Colon (tissue), 2 donors: Measurements from ENCODE around the gene SCYGR1.
"Not testable (repeated sequence)": the region's sequence is repeated elsewhere in the genome, so short reads cannot be mapped to it uniquely, and the experiment has no call there.

Source experiments
- FAIRE-seq: peaks from 2 replicates; lab custom pipeline; 2012; peaks lifted over from hg19 to GRCh38; lab: Jason Lieb, UNC
- donor health status: control.
- donor health status: control.

SCYGR1 gene

DNA sequence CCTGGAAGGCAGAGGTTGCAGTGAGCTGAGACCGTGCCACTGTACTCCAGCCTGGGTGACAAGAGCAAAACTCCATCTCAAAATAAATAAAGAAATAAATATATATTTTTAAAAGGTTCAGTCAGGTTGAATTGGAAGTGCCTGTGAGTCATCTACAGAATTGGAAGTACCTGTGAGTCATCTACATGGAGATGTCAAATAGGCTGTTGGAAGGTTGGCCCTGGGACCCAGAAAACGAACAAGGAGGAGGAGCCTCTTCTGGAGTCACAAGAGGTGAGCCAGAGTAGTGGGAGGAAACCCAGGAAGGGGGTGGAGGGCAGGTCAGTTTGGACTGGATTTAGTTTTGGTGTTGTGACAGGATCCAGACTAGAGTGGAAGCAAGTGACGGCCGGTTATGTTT, 15.2 kb upstream of the SCYGR1 start:
- FAIRE-seq: no peak

DNA sequence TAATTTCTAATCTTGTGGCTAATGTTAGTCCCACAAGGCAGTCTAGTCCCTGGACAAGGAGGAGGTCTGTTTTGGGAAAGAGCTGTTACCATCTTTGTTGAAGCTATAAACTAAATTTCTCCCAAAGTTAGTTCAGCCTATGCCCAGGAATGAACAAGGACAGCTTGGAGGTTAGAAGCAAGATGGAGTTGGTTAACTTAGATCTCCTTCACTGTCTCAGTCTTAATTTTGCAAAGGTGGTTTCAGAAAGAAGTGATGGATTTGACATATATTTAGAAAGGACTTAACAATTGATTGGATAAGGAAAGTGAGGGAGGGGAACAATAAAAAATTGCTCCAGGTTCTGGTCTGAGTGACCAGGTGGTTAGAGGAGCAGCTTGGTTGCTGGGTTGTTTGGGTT, 14.6 kb upstream of the SCYGR1 start:
- no peak for FAIRE-seq

DNA sequence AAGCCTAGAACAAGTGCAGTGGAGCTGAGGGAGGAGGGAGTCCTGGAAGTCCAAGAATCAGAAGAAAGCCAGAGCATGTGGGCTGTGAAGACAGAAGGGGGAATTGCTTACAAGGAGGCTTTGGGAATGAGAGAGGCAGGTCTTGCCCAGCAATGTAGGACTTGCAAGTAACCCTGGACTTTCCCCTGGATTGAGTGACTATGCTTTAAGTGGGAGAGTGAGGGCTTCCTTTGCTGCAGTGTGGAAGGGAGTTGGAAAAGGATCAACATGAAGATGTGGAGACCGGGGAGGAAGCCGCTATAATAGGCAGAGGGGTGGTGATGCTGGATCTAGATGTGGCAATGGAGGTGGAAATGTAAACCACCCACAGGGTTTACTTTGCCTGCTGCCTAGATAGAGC, 13.8 kb upstream of the SCYGR1 start:
- FAIRE-seq: no peak

DNA sequence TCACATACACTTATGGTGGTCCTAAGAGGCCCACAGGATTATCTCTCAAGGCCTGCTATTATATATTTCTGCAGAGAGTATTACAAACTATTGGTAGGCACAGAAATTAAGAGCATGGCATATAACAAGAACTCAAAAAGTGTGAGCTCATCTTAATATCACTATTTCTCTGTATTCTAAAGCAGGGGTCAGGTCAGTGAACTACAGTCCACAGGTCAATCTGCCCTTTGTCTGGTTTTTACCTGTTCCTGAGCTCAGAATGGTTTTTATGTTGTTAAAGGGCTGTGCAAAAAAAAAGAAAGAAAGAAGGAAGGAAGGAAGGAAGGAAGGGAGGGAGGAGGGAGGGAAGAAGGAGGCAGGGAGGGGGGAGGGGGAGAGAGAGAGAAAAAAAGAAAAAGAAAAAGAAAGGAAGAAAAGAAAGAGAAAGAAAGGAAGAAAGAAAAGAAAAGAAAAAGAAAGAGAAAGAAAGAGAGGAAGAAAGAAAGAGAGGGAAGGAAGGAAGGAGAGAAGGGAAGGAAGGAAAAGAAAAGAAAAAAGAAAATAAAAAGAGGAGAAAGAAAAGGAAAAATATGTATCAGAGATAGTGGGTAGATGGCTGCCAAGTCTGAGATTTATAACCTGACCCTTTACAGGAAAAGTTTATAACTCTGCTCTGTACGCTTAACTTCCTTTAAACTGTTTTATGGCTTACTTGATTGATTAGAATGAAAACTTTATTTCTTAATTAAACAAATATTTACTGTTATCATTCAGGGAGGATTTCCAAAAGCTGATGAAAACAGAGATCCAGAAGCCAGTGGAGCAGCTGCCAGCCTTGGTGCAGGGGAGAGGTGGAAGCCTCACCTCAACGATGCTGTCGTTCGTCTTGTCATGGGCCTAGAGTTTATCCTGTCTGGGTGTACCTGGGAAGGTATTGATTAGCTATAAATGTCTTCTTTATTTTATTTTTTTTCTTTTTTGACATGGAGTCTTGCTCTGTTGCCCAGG, 11.2 kb upstream of the SCYGR1 start:
- no peak for FAIRE-seq

DNA sequence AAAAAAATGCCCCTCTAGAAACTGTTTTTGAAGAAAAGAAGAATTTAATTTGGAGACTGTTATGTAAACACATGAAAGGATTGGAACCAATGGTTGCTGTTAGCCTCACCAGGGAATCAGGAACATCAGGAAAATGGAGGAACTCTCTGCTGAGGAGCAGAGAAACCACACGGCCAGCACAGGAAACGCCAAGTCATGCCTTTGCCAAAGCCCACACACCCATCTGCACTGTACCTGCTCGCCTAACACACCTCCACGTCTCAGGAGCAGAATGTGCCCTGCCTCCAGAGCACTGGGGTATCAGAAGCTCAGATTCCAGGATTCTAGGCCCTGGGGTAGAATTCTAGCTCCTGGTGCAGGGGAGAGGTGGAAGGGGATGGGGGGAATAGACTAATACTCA, 9.8 kb upstream of the SCYGR1 start:
- FAIRE-seq: no peak

DNA sequence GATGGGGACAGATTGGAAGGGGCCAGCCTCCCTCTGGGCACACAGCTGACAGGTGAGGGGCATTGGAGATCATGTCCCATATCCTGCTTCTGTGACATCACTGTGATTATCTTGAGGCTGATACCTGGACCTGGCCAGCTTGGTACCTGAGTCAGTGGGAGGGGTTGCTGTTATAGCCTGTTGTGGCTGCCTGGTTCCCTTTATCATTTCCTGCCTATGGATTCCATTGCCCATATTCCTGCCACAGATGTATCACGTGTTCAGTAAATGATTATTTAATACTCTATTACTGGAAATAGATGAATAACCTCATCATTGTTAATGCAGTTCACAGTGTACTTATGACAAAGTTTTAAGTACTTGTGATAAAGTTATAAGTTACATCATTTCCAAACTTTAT, 7.8 kb upstream of the SCYGR1 start:
- FAIRE-seq: no peak

DNA sequence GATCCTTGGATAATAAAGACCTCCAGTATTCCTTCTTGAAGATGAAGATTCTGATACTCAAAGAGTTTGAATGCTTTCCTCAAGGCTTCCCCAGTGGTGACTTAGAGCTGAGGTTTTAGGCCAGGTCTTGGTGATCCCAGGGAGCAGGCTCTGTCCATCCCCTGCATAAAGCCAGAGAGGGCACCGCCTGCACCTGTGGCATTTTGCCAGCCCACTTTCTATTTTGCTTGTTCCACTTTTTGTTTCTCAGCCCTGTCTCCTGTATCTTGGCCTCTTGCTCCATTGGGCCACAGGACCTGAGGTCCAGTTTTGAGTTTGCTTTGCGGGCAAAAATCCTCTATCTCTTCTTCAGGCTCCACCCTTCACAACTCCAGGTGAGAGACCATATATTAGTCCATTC, 6.7 kb upstream of the SCYGR1 start:
- no peak for FAIRE-seq

DNA sequence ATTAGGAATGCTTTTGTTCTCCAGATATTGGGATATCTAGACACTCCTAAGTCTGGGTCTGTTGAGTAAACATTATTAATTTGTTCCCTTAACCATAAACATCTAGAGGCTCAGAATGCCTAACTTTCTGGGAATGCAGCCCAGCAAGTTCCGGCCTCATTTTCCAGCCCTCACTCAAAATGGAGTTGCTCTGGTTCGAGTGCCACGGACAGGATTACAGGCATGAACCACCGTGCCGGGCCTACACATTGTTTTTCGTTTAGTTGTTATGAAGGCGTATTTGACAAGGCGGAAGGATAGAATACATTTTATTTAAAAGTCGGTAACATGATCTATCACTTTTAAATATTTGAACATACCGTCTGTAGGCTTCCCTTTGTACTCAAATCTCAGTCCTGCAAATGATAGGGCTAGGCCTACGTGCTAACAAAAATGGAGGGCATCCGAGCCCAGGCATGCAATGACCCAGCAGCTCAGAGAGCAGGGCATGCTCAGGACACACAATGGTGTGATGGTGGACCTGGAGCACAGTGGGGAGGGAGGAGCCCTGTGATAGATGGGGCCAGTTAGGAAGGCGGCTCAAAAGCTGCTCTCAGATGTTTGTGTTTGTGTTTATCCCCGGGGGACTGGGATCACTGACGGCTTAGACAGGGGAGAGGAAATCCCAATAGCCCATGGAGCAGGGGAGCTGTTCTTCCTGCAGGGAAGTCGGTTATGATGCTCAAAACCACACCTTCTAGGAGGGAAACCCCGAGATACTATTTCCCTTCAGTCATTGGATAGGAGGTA, 2.9 kb upstream of the SCYGR1 start:
- FAIRE-seq: no peak

DNA sequence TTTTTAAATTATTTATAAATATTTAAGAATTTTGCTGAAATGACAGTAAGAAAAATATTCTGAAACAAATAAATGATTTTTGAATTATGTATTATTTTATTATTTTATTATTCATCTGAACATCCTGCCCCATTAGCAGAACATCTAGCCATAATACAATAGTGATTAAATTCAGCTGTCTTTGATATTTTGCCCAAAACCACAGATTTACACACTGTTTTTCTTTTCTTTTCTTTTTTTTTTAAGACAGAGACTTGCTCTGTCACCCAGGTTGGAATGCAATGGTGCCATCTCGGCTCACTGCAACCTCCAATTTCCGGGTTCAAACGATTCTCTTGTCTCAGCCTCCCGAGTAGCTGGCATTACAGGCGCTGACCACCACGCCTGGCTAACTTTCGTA, 1.9 kb upstream of the SCYGR1 start:
- FAIRE-seq: no peak

DNA sequence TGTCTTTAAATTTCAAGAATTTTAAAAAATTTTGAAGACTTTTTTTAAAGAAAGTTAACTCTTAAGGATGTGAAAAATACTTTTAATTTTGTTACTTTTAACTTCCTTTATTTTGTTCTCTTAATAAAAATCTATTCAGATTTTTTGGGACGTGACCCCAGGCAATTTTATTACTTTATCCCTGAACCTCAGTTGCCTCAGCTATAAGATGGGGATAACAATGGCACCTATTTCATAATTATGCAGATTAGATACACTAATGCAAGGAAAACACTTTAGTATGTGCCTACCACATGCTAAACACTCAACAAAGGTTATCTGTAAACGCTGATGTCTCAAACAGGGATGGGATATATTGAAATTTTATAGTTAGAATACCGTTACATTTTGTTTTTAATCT, 1.5 kb upstream of the SCYGR1 start:
- peak; percentile 10 for FAIRE-seq

DNA sequence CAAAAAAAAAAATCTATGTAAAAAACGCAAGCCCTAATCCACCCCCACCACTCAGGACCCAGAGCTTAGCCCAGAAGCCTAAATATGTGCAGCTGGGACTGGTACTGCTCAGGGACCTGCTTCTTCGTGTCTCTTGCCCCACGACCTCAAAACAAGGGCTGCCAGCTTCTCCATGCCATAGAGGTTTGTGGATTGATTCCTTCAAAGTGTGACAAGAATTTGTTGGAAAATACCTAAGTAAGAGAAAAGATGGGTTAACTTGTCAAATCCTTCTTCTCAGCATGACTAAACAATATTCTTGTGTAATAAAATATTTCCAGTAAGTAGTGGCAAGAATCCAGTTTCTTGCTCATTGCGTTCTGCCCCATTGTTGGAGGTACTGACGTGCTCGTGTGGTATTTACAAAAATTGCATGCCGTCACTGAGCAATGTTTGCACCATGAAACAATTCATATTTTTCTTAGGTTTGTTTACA, 825 bp upstream of the SCYGR1 start:
- FAIRE-seq: no peak

DNA sequence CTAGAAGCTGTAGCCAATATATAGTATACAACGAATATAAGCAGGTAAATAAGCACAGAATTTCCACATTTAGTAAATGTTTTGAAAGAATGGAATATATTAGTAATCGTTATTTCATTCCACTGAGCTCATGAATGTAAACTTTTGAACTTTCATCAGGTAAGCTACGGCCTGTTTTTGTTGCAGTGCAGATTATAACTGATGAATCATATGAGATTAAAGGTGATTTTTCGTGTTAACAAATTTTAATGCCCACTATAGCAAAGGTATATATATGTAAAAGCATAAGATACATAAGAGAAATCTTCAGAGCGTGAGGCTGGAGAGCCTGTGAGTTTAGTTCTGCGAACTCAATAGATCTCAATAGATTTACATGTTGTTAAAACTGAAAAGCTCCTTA, 1.1 kb downstream of the SCYGR1 start:
- no peak for FAIRE-seq

DNA sequence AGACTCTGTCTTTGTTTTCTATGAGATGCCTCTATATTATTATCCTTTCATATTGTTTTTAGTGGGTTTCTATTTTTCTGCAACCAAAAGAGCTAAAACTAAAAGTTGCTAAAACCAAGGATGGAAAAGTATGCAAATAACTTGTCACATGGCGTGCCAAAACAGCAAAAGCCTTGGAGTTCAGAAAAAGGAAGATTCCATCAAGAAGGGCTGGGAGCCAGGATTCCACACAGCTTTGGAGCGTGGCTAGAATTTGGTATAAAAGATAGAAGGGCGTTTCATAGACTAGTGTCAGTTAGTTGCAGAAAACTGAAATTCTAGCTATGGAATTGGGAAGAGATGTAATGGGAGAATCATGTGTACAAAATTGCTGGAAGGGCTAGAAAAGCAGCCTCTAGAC, 4.1 kb downstream of the SCYGR1 start:
- no peak for FAIRE-seq

DNA sequence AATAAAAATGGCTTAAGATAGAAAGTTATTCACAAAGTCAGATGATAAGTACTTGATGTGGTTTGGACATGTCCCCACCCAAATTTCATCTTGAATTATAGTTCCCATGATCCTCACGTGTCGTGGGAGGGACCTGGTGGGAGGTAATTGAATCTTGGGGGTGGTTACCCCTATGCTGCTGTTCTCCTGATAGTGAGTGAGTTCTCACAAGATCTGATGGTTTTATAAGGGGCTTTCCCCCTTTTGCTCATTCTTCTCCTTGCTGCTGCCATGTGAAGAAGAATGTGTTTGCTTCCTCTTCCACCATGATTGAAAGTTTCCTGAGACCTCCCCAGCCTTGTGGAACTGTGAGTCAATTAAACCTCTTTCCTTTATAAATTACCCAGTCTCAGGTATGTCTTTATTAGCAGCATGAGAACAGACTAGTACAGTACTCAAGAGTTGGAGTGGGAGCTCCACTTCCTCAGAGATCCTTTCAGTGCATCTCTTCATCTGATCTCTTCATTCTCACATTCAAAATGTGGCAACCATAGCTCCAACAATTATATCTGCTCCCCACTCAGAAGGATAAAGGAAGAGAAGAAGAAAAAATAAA, 5.4 kb downstream of the SCYGR1 start:
- FAIRE-seq: not testable (repeated sequence)

DNA sequence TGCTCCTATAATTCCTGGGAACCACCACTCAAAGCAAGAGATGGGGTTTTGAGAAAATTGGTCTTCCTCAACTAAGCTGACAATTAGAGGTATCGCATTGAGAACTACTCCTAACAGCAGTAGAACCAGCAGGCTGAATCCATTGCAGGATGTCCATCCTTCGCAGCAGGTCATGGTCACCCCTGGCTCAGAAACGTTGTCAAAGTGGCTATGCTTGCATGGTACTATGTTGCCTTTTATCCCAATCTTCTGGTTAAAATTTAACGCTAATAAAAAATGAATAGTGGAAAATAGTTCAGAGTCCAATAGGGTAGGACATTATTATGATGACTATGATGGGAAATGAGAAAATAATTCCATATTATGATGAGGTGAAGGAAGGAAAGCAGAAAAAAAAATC, 8.7 kb downstream of the SCYGR1 start, which contains the start of gene TM4SF20:
Gene TM4SF20 (minus strand): TSS at position 212 of the 400 bp plus-strand sequence. CDS start 38 bp downstream, at position 174.
- no peak for FAIRE-seq

DNA sequence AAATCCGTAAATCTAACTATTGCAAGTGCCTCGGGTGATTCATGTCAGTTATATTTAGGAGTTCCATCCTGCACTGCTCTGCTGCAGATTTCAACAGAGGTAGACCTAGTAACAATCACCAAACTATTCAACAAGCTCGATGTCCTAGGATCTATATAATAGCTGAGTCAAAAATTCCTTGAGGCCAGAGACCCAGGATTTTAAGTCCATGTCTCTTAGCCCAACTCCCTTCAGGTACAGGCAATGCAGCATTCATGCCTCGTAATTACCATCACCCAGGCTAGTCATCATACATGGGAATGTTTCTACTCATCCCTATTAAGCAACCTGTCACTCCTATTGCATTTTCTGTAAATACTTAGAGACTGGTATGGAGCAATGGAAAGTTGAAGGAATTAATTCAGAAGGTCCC, 9.4 kb downstream of the SCYGR1 start:
- FAIRE-seq: no peak

DNA sequence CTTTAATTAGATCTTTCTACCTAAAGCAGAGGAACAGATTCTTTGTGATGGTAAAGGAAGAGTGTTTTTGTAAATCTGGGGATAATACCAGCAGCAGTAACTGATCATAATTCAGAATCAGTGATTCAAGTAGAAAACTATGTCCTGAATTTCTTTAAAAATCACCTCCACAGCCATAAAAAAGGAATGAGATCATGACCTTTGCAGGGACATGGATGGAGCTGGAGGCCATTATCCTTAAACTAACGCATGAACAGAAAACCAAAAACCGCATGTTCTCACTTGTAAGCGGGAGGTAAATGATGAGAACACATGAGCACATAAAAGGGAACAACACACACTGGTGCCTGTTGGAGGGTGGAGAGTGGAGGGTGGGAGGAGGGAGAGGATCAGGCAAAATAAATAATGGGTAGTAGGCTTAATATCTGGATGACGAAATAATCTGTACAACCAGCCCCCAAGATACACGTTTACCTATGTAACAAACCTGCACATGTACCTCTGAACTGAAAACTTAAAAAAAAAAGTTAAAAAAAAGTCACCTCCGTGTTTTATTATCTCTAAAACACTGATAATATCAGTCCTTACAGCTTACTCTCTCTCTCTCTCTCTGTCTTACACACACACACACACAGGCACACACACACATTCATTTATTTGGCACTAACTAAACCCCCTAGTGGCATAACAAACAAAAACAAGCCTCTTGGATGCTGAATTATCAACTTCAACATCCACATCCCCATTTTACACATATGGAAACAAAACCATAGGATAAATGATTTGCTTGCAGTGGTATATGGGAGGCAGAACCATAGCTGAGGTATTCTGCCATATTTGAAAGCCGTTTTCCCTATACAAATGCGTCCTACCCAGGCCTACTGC, 10.0 kb downstream of the SCYGR1 start:
- FAIRE-seq: no peak

DNA sequence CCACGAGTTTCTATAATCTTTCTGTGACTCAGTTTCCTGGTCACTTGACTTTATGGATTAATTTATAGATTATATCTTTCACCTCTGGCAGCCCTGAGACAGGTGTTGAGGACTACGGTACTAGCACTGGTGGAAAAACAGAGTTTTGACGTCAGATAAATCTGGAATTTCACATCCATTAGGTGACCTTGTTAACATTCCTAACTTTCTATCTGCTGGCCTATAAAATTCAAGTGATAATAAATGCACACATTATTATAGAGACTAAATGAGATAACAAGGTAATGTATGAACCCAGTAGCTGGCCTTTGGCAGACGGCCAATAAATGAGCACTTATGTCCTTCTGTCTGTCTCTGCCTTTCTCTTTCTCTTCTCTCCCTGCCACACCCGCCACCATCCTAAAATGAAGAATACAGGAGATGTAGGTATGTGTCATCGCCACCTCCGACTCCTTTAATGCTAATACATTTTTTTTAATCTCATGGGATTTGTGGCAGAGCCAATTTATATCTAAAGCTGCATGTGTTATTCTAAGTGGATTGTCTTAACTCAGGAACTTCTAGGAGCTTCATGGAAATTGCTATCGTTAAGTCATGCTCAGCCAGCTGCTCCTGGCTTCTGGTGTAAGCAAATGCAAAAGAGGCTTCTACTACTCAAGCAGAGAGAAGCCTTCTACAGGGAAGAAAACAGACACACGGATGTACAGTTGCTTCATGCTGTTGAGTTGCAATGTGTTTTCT, 10.9 kb downstream of the SCYGR1 start:
- no peak for FAIRE-seq

DNA sequence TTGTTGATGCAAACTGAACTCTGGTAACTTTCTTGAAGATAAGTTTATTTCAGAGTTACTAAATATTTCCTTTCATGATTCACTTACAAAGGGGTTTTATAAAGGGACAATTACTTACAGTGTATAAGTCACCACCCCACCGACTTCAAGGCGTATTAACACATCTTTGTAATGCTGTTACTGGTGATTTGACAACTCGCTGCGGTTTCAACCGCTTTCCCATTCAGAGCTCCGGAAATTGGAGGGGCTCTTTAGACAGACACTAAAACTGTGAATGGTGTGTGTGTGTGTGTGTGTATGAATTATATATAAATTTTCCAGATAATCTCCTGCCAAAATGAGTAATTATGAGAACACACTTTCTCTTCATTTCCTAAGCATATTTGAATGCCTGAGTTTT, 13.6 kb downstream of the SCYGR1 start:
- FAIRE-seq: no peak

DNA sequence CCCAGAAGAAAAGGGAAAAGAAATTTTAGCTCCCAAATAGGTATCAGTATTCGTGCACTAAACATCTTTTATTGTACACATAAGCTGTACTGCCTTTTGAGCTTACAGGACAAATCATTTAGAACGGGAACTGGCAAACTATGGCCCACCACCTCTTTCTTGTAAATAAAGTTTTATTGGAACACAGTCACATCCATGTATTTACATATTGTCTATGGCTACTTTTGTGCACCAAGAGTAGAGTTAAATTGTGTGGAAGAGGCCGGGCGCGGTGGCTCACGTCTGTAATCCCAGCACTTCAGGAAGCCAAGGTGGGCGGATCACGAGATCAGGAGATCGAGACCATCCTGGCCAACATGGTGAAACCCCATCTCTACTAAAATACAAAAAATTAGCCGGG, 14.4 kb downstream of the SCYGR1 start:
- no peak for FAIRE-seq

DNA sequence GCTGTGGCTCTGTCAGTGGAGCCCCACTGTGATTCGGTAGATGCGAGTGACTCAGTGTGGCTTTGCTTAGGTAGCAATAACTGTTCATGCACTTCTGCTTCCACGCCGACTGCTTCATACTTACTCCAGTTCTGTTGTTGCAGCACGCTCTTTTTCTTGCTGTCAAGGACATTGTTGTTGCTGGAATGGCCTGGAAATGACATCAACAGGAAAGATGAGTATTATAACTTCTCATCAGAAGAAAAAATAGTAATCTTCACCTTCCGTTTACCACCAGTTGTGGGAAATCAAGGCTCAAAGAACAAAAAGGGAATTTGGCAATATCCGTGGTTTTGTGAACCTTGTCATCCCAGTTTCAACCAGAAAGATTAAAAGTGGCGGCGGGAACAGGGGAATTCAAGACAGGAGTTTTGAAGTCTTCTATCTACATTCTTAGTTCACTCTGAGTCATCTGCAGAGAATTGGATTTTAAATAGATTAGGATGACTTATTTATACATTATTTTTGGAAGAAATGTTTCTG, 16.9 kb downstream of the SCYGR1 start:
- no peak for FAIRE-seq
